B cell (primary cell): ENCODE data around the gene CC2D2B. TPM values are rescaled to one million over a fixed set of nuclear protein-coding genes. Genes with fewer than 3 reads are reported as not detected.
"Not testable (repeated sequence)": the region's sequence is repeated elsewhere in the genome, so short reads cannot be mapped to it uniquely, and the experiment has no call there.

Source experiments
- ATAC-seq: fragments of 200-7000 bp; cut with Tn5 transposase; one replicate; pipeline ENCODE4 v1.10.0; 2021; ENCODE audit warnings: low read depth, mild to moderate bottlenecking, moderate number of reproducible peaks, moderate library complexity
- CTCF ChIA-PET: fragments of 350-600 bp; sonication (Branson Sonifier 250); formaldehyde crosslinking; loops from one replicate; lab custom pipeline; 2021; ENCODE audit warnings: antibody characterized with exemption, inconsistent platforms; lab: Charles Lee
- POLR2A ChIA-PET: fragments of 350-600 bp; sonication (Branson Sonifier 250); formaldehyde crosslinking; loops from one replicate; lab custom pipeline; 2021; ENCODE audit warnings: antibody characterized with exemption; lab: Charles Lee
- DNase-seq: peaks from one replicate; pipeline ENCODE4 v3.0.0; 2013
- H2AFZ ChIP-seq: 2 replicates; pipeline ENCODE4 v1.6.1; 2012; ENCODE audit warnings: mild to moderate bottlenecking, low read depth, low read length; ENCODE audit not compliant: insufficient read depth, poor library complexity, severe bottlenecking
- H3K27ac ChIP-seq, 2 donors: 1 replicate in 1 of 2; 2 replicates in 1 of 2; pipeline ENCODE4 v1.5.1; 2012 to 2013; ENCODE audit warnings: low read length in 2 of 2, mild to moderate bottlenecking in 2 of 2, moderate library complexity in 1 of 2
- H3K27me3 ChIP-seq, 4 experiments: fragments of 200-600 bp in 1 of 4; sonication (generic) in 1 of 4; replicated peaks in 1 of 4; 1 replicate in 2 of 4; 2 replicates in 2 of 4; pipeline versions ENCODE4 v1.6.1 to v1.7.0; 2013 to 2016; ENCODE audit warnings: low read length in 3 of 4, mild to moderate bottlenecking in 2 of 4, mixed read lengths in 1 of 4, moderate library complexity in 1 of 4; ENCODE audit not compliant: insufficient read depth in 4 of 4, control insufficient read depth in 3 of 4; ENCODE audit errors: control extremely low read depth in 1 of 4
- H3K36me3 ChIP-seq, 2 experiments: replicated peaks in 1 of 2; 1 replicate in 1 of 2; 2 replicates in 1 of 2; pipeline versions ENCODE4 v1.6.1 to v1.7.1; 2013; ENCODE audit warnings: low read length in 1 of 2; ENCODE audit not compliant: insufficient read depth in 2 of 2, control insufficient read depth in 1 of 2; ENCODE audit errors: control extremely low read depth in 1 of 2, extremely low read depth in 1 of 2
- H3K4me1 ChIP-seq, 2 donors: fragments of 200-600 bp in 1 of 2; sonication (generic) in 1 of 2; 1 replicate in 1 of 2; 2 replicates in 1 of 2; pipeline versions ENCODE4 v1.5.1 to v1.6.1; 2013 to 2017; ENCODE audit warnings: low read length in 2 of 2; ENCODE audit not compliant: control insufficient read depth in 2 of 2, insufficient read depth in 2 of 2
- H3K4me2 ChIP-seq: replicated peaks from 2 replicates; pipeline ENCODE3; 2012; ENCODE audit warnings: mild to moderate bottlenecking, low read depth, low read length; ENCODE audit not compliant: poor library complexity, severe bottlenecking
- H3K4me3 ChIP-seq, 5 experiments: fragments of 200-600 bp in 1 of 5; sonication (generic) in 1 of 5; 1 replicate in 3 of 5; 2 replicates in 2 of 5; pipeline versions ENCODE4 v1.5.1 to v1.7.0; 2011 to 2016; ENCODE audit warnings: low read length in 4 of 5, mild to moderate bottlenecking in 4 of 5, low read depth in 2 of 5, control low read depth in 1 of 5, moderate library complexity in 1 of 5; ENCODE audit not compliant: insufficient read depth in 1 of 5; ENCODE audit errors: control extremely low read depth in 1 of 5, extremely low read depth in 1 of 5
- H3K79me2 ChIP-seq: fragments of 200-600 bp; sonication (generic); one replicate; pipeline ENCODE4 v1.6.0; 2016; ENCODE audit warnings: low read length; ENCODE audit not compliant: control insufficient read depth, insufficient read depth
- H3K9ac ChIP-seq: fragments of 200-600 bp; sonication (generic); 2 replicates; pipeline ENCODE4 v1.6.1; 2017; ENCODE audit warnings: mild to moderate bottlenecking, low read length, moderate library complexity
- H3K9me3 ChIP-seq, 3 donors: one replicate each; pipeline versions ENCODE4 v1.6.1 to v1.7.1; 2013; ENCODE audit warnings: low read length in 2 of 3; ENCODE audit not compliant: control insufficient read depth in 2 of 3, insufficient read depth in 1 of 3; ENCODE audit errors: control extremely low read depth in 1 of 3
- H4K20me1 ChIP-seq: 2 replicates; pipeline ENCODE4 v1.6.0; 2012; ENCODE audit warnings: mild to moderate bottlenecking, low read length; ENCODE audit not compliant: insufficient read depth, control insufficient read depth, poor library complexity, severe bottlenecking
- H3K27ac Mint-ChIP-seq: one replicate; pipeline ENCODE4 v1.8.0; 2021; ENCODE audit warnings: mixed read lengths
- H3K27me3 Mint-ChIP-seq: one replicate; pipeline ENCODE4 v1.8.0; 2021; ENCODE audit warnings: mixed read lengths
- H3K4me1 Mint-ChIP-seq: one replicate; pipeline ENCODE4 v1.8.0; 2021; ENCODE audit warnings: mixed read lengths
- H3K4me3 Mint-ChIP-seq: one replicate; pipeline ENCODE4 v1.8.0; 2021; ENCODE audit warnings: mixed read lengths
- H3K9me3 Mint-ChIP-seq: one replicate; pipeline ENCODE4 v1.8.0; 2022; ENCODE audit warnings: mixed read lengths; ENCODE audit not compliant: insufficient read depth
- EZH2 ChIP-seq: IDR thresholded peaks from 2 replicates; pipeline ENCODE4 v1.6.1; 2012; ENCODE audit warnings: borderline replicate concordance, low read depth, mild to moderate bottlenecking, moderate library complexity, low read length; ENCODE audit not compliant: insufficient read depth, poor library complexity, severe bottlenecking
- WGBS: methylation state at CpG from one replicate; pipeline ENCODE4 v1.1.5; 2013; ENCODE audit warnings: missing lambda C conversion rate; ENCODE audit not compliant: insufficient coverage; 5-methylcytosine and 5-hydroxymethylcytosine counted together
- intact Hi-C: fragments of 100-400 bp; cut with micrococcal nuclease; formaldehyde crosslinking; loops from one replicate; pipeline ENCODE4 v1.10.0; 2022
- polyA plus RNA-seq: library from polyadenylated mRNA; depleted of rRNA; stranded (reverse); fragments of >200 nt; gene quantifications from 2 replicates; pipeline ENCODE4 v1.2.3, GENCODE V29; 2012
- total RNA-seq, 2 donors: library from RNA; stranded (reverse); fragments of 120-200 nt in 1 of 2; gene quantifications; 1 replicate in 1 of 2; 2 replicates in 1 of 2; pipeline versions ENCODE4 v1.2.3 to v1.2.4, GENCODE V29; 2013 to 2022

The CC2D2B gene
- total and polyA plus RNA-seq, 2 donors (not counting 1 experiment from before 2014, with no cell fraction given), result 0.70 to 2.1 TPM

DNA sequence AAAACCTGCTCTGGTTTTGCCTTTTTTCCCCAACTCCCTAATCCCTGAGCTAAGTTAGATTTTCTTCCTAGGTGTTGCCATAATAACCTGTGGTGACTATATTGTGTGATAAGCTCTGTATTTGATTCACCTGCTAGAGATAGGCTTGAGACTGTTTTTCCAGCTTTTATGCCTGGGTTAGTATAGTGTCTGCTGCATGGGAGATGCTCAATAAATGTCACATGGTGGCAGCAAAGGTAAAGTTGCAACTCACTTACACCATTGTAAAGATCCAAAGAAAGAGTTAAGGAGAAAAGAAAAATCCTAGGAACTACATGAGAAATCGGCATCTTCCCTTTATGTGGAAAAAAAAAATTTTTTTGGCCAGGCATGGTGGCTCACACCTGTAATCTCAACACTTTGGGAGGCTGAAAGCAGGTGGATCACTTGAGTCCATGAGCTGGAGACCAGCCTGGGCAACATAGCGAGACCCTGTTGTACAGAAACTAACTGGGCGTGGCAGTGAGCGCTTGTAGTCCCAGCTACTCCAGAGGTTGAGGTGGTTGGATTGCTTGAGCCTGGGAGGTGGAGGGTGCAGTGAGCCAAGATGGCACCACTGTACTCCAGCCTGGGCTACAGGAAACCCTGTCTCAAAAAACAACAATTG lies 139.4 kb downstream of the CC2D2B start:
- no peaks in the 10 kb centered on the region for H3K9me3 Mint-ChIP-seq
- H3K27ac Mint-ChIP-seq, result no peak overlapping the region

DNA sequence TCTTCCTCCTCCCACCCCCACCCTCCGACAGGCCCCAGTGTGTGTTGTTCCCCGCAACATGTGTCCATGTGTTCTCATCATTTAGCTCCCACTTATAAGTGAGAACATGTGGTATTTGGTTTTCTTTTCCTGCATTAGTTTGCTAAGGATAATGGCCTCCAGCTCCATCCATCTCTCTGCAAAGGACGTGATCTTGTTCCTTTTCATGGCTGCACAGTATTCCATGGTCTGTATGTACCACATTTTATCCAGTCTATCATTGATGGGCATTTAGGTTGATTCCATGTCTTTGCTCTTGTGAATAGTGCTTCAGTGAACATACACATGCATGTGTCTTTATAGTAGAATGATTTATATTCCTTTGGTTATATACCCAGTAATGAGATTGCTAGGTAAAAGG lies 140.2 kb downstream of the CC2D2B start:
- H3K27me3 ChIP-seq, DNase-seq, H3K27ac ChIP-seq, H3K9me3 ChIP-seq, H3K9ac ChIP-seq, H4K20me1 ChIP-seq, H3K27ac Mint-ChIP-seq, H3K36me3 ChIP-seq, H3K4me3 ChIP-seq, H3K4me3 Mint-ChIP-seq, H3K9me3 Mint-ChIP-seq, H3K4me2 ChIP-seq, H3K27me3 Mint-ChIP-seq, H2AFZ ChIP-seq, ATAC-seq: not testable (repeated sequence)
- WGBS, result no CpG with 5 or more reads among the region's 3 CpGs
- Histone ChIP-seq H3K79me2 (peaks cover 58% of the 10 kb centered on the region), H3K4me1 (peaks cover 10 to 14% of the 10 kb centered on the region in 2 donors)
- peaks cover 45% of the 10 kb centered on the region for H3K4me1 Mint-ChIP-seq
- ChIA-PET CTCF (interaction anchor here (0.9 kb wide), 1 partner anchor 246 kb away, joined by 3 read pairs; no protein-coding TSS in a partner anchor), POLR2A (interaction anchor here (0.7 to 1.6 kb wide), 2 partner anchors 80 to 82 kb away, joined by 3 to 8 read pairs; partner anchors contain the start of gene ZNF518A)
- intact Hi-C loops, result loop anchor here (10.0 kb wide), 1 partner anchor 247 kb away; no protein-coding TSS in a partner anchor

More for the DNA sequence above, 139.4 kb downstream of the CC2D2B start:
- no peaks in the 10 kb centered on the region for H3K27me3 Mint-ChIP-seq
- Histone ChIP-seq H3K27ac (no peak overlapping the region), H3K9ac (no peak overlapping the region), H3K27me3 (no peaks in the 10 kb centered on the region), H3K36me3 (peaks cover 0 to 2% of the 10 kb centered on the region in 2 experiments), H3K4me2 (no peak overlapping the region), H3K4me1 (peaks cover 14 to 18% of the 10 kb centered on the region in 2 donors), H3K4me3 (no peak overlapping the region), H2AFZ (no peak overlapping the region), H3K9me3 (no peaks in the 10 kb centered on the region), H3K79me2 (peaks cover 57% of the 10 kb centered on the region), H4K20me1 (peaks cover 5% of the 10 kb centered on the region)
- intact Hi-C loops, result loop anchor here (10.0 kb wide), 1 partner anchor 248 kb away; no protein-coding TSS in a partner anchor
- DNase-seq, result no peak
- CTCF ChIA-PET, result interaction anchor here (0.9 kb wide), 1 partner anchor 247 kb away, joined by 3 read pairs; no protein-coding TSS in a partner anchor
- POLR2A ChIA-PET, result interaction anchor here (1.6 kb wide), 1 partner anchor 83 kb away, joined by 3 read pairs; the partner anchor contains the start of gene ZNF518A
- WGBS, result 100% methylated on average over 1 of the region's 4 CpGs
- no peak for TF ChIP-seq EZH2
- no peak overlapping the region for H3K4me3 Mint-ChIP-seq
- ATAC-seq, result no peak
- peaks cover 50% of the 10 kb centered on the region for H3K4me1 Mint-ChIP-seq
